NCI-H774 (cell line): ENCODE measurements around the gene FLT1.

ENCODE experiments used
- DNase-seq: peaks from one replicate; lab custom pipeline; 2025; lab: John Stamatoyannopoulos, UW

FLT1 gene

GRCh38 chr13:28346154-28346553 lies 148.8 kb downstream of the FLT1 start:
- no peak for DNase-seq

GRCh38 chr13:28344163-28344562 lies 150.8 kb downstream of the FLT1 start:
- DNase-seq = no peak

- DNase-seq = no peak
Measured at GRCh38 chr13:28342251-28342650, 152.7 kb downstream of the FLT1 start.

GRCh38 chr13:28340272-28340793 lies 154.6 kb downstream of the FLT1 start:
- DNase-seq = no peak

- no peak for DNase-seq
Measured at GRCh38 chr13:28339419-28339818, 155.5 kb downstream of the FLT1 start.

GRCh38 chr13:28338742-28339141 lies 156.2 kb downstream of the FLT1 start:
- DNase-seq = no peak

- no peak for DNase-seq
Measured at GRCh38 chr13:28338006-28338574, 156.8 kb downstream of the FLT1 start.

- DNase-seq = no peak
Measured at GRCh38 chr13:28337166-28338005, 157.5 kb downstream of the FLT1 start.

- no peak for DNase-seq
Measured at GRCh38 chr13:28336193-28336657, 158.7 kb downstream of the FLT1 start.

- no peak for DNase-seq
Measured at GRCh38 chr13:28333204-28333881, 161.6 kb downstream of the FLT1 start.

- DNase-seq = no peak
Measured at GRCh38 chr13:28329395-28330158, 165.4 kb downstream of the FLT1 start.

GRCh38 chr13:28328271-28328607 lies 166.7 kb downstream of the FLT1 start:
- DNase-seq = no peak

- no peak for DNase-seq
Measured at GRCh38 chr13:28327373-28328270, 167.3 kb downstream of the FLT1 start.

- DNase-seq = no peak
Measured at GRCh38 chr13:28326056-28326455, 168.9 kb downstream of the FLT1 start.

GRCh38 chr13:28325022-28325421 lies 169.9 kb downstream of the FLT1 start:
- no peak for DNase-seq

GRCh38 chr13:28324181-28324789 lies 170.6 kb downstream of the FLT1 start:
- no peak for DNase-seq

GRCh38 chr13:28322256-28322905 lies 172.5 kb downstream of the FLT1 start:
- DNase-seq = no peak

GRCh38 chr13:28321756-28322155 lies 173.2 kb downstream of the FLT1 start:
- DNase-seq = no peak

GRCh38 chr13:28320884-28321574 lies 173.9 kb downstream of the FLT1 start:
- DNase-seq = no peak
